DMS79 (cell line): ENCODE data around the gene HLA-DRA.
"Not testable (repeated sequence)": the region's sequence is repeated elsewhere in the genome, so short reads cannot be mapped to it uniquely, and the experiment has no call there.

Experiments
- DNase-seq: peaks from one replicate; lab custom pipeline; 2025; lab: John Stamatoyannopoulos, UW

HLA-DRA gene

DNA sequence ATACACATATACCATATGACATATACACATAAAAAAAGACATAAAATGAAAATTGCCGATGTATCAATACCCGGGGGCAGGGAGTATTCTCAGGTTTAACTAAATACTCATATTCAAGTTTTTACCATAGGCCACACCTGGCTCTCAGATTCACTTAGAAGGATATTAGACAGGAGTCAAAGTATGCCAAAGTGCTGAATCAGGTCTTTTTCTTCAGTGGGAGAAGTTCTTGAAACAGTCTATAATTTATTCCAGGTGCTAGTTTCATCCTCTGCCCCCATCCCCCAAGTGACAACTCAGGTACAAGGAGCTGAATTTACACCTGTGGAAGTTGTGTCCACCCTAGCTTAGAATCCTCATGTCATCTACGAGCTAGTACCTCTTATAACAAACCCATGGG lies 8.5 kb upstream of the HLA-DRA start:
- no peak for DNase-seq

DNA sequence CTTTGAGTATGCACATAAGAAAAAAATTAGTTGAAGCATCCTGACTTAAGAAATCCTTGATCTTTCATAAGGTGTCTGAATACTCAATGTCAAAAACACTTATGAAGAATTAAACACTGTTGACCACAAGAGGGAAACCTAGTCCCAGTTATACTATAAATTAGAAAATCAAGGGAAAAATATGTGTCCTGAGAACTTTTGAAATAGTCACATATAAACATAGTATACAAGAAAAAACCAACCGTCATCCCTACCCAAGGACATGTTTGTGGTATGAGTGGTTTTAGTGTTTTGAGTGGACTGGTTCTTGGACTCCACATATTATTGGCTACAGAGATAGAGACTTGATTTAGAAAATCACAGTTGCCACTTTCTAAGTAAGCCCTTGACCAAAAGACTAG lies 7.6 kb upstream of the HLA-DRA start:
- DNase-seq, result no peak

DNA sequence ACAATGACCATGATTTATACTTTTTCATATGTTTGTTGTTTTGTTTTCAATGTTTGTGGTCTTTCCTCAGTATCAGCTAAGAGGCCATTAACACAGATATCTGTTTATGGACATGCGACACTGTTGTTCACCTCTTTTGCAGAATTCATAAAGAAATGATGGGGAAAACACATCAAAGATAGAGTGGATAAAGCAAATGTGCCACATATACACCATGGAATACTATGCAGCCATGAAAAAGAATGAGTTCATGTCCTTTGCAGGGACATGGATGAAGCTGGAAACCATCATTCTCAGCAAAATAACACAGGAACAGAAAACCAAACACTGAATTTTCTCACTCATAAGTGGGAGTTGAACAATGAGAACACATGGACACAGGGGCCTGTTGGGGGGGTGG lies 5.7 kb upstream of the HLA-DRA start:
- DNase-seq, result not testable (repeated sequence)

DNA sequence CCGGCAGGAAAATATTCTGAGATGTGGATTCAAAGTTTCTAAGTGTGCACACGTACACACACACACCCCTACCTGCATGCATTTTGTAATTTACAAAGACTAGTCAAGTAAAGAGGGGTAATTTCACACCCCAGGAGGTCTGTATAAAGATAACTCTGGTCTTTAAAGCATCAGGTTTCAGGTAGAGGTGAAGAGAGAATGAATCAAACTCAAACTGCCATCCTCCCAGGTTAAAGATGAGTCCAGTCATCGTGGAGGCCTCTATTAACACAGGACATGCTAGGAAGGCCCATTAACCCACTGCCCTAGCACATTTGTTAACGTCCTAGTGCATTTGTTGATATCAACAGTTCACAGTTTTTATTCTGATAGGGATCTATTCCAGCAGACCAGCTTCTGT lies 3.5 kb upstream of the HLA-DRA start:
- DNase-seq, result no peak

DNA sequence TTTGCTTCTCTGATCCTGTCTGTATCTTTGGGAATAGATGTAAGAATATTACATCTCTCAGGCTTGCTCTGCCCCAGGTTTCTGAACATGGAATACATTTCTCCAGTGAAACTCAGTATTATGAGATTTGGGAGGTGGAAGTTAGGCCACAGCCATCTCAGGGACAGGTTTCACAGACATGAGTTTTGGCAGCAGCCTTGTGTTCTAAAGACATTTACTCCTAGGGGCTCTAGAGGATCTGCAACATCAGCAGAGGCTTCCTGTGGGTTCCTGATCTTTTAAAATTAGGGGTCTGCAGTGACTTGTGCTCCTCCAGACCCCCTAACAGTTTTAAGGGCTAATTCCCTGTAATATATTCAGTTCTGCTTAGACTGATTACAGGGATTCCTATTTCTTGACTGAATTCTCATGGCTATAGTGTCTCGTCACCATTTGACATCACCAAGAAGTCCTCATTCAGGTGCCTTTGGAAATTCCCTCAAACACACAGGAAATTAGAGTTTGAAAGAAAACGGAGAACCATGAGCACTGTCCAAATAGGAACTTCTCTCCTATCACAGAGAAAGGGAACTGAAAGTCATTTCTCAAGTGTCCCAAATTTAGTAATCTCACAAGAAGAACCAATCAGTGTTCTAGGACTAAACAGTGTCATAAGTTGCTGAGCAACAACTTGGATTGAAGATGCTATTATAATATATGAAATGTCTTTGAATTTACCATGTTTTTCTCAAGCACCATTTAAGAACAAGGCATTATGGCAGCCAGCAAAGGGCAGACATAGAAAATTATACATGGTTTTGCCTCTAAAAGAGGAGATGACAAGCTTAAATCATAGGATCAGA lies 2.5 kb upstream of the HLA-DRA start:
- no peak for DNase-seq

DNA sequence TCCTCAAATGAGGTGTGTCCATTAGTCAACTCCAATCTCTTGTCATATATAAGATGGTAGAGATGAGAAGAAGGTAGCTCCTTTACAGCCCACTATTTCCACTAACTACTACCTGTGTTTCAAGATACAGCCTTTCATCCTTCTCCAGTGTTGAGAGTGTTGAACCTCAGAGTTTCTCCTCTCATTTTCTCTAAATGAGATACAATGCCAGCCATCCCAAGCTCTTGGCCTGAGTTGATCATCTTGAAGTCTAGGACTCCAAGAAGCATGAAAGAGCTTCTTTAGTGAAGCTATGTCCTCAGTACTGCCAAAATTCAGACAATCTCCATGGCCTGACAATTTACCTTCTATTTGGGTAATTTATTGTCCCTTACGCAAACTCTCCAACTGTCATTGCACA lies 548 bp upstream of the HLA-DRA start:
- DNase-seq, result no peak

DNA sequence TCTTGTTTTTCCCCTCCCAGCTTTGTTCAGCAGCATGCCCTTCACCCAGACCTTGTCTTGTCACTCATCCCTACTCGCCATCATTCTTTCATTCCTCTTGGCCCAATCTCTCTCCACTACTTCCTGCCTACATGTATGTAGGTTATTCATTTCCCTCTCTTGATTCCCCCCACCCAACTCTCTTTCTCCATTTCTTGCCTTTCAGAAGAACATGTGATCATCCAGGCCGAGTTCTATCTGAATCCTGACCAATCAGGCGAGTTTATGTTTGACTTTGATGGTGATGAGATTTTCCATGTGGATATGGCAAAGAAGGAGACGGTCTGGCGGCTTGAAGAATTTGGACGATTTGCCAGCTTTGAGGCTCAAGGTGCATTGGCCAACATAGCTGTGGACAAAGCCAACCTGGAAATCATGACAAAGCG lies 2.6 kb downstream of the HLA-DRA start:
- DNase-seq, result no peak

DNA sequence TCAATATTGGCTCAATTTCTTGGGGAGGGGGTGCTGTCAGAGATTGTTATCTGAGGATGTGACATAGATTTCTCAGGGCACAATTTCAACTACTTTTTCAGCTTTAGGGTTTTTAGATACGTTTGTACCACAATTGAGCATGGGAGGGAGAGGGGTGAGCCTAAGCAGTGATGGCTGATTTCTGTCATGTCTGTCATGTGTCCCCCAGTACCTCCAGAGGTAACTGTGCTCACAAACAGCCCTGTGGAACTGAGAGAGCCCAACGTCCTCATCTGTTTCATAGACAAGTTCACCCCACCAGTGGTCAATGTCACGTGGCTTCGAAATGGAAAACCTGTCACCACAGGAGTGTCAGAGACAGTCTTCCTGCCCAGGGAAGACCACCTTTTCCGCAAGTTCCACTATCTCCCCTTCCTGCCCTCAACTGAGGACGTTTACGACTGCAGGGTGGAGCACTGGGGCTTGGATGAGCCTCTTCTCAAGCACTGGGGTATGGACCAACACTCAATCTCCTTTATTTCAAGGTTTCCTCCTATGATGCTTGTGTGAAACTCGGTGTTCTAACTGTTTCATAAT lies 3.4 kb downstream of the HLA-DRA start:
- no peak for DNase-seq

DNA sequence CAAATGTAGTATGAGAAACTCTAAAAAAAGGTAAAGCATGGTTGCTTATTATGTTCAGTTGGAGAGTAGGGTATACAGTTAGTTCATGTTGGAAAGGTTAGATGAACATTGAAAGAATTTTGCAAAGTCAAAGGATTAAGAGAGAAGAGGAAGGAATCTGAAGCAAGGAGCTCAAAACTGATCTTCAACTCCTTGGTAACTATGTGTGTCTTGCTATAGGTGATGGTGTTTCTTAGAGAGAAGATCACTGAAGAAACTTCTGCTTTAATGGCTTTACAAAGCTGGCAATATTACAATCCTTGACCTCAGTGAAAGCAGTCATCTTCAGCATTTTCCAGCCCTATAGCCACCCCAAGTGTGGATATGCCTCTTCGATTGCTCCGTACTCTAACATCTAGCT lies 4.7 kb downstream of the HLA-DRA start:
- no peak for DNase-seq

DNA sequence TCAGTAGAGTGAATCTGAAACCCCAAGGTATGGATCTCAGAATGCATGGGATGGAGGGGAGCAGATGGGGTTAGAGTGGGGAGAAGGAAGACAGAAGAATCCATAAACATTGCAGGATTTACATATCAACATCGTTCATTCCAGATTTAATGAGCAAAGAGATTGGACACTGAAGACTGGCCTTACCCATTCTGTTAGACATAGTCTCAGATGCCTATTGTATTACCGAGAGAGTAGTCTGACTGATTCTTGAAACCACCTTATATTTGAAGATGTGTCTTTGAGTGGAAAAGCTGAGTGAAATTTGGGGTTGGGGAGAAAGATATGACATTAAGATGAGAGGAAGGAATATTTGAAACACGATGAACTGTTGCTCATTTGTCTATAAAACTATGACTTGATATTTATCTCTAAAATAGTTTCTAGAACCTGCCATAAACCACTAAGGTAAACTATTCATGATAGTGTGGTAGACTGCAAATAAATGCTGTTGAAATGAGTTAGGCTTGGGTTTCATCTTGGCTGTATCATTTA lies 5.7 kb downstream of the HLA-DRA start:
- DNase-seq, result no peak

DNA sequence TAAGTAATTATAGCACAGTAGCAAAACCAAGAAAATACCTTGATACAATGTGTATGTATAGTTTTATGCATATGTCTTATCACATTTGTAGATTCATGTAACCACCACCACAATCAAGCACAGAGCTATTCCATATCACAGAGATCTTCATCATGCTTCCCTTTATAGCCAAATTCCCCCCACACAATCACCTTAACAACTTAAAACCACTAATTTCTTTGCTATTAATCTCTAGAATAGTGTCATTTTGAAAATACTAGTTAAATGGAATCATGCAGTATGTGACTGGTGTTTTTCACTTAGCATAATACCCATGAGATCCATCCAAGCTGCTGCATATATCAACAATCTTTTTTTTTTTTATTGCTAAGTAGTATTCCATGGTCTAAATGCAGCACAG lies 8.2 kb downstream of the HLA-DRA start:
- no peak for DNase-seq

DNA sequence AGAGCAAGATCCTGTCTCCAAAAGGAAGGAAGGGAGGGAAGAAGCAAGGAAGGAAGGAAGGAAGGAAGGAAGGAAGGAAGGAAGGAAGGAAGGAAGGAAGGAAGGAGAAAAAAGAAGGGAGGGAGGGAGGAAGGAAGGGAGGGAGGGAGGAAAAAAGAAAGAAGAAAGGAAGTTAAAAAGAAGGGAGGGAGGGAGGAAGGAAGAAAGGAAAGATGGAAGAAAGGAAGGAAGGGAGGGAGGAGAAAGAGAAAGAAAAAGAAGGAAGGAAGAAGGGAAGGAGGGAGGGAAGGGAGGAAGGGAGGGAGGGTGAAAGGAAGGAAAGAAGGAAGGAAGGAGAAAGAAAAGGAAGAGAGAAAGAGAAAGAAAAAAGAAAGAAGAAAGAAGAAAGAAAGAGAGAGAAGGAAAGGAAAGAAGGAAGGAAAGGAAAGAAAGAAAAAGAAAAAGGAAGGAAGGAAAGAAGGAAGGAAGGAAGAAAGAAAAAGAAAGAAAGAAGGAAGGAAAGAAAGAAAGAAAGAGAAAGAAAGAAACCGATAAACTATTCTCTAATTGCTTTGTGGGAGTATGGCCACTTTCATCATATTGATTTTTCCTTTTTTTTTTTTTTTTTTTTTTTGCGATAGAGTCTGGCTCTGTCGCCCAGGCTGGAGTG lies 9.5 kb downstream of the HLA-DRA start:
- no peak for DNase-seq

DNA sequence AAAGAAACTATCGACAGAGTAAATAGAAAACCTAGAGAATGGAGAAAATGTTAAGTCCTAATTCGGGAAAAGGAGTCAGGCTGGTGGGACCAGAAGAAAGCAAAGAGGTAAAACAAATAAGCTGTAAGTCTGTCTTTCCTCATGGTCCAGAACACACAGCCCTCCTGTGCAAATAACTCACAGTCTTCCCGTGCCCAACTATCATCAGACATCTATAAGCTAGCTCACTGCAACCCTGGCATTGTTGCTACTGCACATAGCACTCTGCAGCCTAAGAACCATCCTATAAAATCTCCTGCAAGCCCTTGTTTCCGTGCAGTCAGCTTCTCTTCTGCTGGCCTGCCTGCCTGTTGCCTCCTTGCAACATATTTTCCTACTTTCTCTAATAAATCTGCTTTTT lies 17.4 kb downstream of the HLA-DRA start:
- no peak for DNase-seq

DNA sequence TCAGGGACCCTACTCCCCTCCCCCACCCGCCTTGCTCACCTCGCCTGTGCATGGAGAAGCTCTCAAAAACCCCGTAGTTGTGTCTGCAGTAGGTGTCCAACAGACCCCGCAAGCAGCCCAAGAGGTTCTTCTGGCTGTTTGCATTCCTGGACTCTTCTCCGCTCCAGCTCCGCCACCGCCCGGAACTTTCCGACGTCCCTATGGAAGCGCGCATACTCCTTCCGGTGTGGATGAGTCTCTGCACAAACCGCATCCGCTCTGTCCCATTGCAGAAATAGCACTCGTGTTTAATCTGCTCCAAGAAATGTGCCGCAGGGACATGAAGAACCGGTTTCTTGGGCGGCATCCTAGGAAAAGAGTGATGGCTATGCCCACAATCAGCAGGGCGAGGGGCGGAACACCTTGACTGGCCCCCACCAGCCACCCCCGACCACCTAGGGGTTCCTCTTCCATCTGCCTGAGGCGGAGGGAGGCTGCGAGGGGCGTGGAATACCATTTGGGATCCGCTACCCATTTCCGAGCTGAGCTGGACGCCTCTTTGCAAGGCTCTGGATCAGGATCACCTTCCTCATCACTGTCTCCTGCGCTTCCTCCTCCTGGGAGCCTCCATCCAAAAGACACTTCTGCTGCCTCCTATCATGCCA lies 20.2 kb downstream of the HLA-DRA start:
- no peak for DNase-seq

DNA sequence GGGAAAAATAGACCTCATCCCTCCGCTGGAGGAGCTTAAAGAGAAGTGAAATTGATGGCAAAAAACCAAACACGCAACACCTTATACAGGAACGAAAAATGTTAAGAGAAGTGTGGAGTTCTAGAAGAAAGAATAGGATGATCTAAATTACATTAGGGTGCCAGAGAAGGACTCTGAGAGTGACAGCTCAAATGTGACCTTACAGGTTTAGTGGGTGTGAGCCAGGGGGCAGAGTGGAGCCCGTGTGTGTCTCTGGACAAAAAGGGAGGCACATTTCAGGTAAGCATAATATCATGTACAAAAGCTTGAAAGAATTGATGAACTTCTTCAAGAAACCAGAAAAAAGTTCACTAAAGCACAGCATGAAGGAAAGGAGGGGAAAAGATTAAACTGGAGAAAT lies 20.8 kb downstream of the HLA-DRA start:
- DNase-seq, result no peak

DNA sequence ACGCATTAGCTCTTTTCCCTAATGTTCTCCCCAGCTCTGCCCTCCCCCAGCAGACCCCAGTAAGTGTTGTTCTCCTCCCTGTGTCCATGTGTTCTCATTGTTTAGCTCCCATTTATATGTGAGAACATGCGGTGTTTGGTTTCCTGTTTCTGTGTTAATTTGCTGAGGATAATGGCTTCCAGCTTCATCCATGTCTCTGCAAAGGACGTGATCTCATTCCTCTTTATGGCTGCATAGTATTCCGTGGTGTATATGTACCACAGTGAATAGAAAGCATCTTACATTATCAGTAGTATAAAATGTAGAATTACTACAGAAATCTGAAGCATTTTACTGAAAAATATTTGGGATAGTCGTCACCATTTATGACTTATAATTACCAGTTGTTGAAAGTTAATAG lies 21.8 kb downstream of the HLA-DRA start:
- no peak for DNase-seq

DNA sequence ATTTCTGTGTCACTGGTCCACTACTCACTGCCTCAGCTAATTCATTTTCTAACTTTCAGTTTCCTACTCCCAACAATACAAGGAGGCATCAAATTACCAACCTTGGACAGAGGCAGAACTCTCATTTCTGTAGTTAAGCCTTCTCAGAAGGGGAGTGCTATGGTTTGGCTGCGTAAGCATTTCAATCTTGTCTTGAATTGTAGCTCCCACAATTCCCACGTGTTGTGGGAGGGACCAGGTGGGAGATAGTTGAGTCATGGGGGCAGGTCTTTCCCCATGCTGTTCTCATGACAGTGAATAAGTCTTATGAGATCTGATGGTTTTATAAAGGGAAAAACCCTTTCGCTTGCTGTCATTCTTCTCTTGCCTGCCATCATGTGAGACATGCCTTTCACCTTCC lies 22.9 kb downstream of the HLA-DRA start:
- DNase-seq, result no peak

DNA sequence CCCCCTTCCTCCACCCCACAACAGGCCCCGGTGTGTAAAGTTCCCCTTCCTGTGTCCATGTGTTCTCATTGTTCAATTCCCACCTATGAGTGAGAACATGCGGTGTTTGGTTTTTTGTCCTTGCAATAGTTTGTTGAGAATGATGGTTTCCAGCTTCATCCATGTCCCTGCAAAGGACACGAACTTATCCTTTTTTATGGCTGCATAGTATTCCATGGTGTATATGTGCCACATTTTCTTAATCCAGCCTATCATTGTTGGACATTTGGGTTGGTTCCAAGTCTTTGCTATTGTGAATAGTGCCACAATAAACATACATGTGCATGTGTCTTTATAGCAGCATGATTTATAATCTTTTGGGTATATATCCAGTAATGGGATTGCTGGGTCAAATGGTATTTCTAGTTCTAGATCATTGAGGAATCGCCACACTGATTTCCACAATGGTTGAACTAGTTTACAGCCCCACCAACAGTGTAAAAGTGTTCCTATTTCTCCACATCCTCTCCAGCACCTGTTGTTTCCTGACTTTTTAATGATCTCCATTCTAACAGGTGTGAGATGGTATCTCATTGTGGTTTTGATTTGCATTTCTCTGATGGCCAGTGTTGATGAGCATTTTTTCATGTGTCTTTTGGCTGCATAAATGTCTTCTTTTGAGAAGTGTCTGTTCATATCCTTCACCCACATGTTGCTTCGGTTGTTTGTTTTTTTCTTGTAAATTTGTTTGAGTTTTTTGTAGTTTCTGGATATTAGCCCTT lies 28.2 kb downstream of the HLA-DRA start:
- DNase-seq, result not testable (repeated sequence)

DNA sequence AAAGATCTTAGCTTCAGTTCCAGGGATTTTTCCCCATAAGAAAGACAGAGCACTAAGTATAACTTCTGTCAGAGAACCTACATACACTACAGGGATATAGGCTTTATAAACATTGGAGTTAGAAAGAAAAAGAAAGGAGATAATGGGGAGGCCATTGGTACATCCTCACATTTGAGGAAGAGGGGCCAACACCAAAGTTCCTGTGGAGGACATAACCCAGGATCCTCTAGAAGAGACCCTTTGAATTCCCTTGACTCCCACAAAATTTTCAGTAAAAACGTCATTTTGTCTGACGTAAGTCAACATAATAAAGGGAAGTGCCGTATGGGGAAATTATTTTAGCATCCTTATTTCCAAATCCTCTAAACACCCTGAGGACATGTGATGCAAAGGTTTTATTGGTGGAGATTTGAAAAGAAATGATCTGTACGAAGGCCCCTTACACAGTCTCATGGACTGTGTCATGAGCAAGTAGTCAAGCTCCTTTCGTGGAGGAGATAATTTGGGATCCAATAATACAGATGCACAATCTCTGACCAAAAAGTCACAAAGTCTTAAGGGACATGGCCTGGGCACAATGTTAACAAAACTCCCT lies 33.2 kb downstream of the HLA-DRA start:
- DNase-seq, result no peak

DNA sequence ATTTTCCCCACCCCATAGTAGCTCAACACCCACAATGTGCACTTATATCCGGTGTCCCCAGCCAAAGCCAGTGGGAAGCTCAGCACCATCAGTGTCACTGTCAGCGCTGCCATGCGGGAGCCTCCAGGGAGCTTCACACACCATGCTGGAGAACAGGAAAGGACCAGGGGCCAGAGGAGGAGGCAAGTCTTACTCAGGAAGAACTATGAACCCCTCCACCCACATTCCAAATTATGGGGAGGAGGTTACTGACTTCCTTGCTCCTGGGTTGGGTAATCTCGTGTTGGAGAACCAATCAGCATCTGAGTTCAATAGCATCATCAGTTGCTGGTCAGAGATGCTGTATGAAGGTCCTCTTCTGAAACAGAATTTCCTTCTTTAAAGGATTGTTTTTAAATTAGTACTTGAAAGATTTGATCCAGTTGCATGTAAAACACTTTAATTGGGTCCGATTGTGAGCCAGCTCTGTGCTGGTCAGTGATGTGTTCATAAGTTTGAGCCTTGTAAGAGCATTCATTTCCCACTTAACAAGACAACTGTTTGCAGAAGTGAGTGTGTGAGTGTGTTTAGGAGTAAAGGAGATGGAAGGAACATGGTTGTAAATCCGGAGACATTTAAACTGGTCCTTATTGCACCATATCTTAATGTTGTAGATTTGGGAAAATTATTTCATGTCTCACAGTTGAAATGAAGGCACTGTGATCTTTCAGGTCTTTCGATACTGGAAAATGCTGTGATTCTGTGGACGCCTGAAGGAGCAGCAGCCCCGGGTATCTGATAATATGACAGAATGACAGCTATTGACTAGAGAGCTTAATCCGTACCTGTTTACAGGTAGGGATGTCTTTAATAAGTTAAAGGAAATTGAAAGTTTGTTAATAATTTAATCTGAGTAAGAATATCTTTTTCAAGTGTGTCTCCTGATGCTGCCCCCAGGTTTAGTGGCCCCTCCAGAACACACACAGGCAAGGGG lies 34.0 kb downstream of the HLA-DRA start:
- not testable (repeated sequence) for DNase-seq
